ENCODE results near the gene SELENOO.

DNA sequence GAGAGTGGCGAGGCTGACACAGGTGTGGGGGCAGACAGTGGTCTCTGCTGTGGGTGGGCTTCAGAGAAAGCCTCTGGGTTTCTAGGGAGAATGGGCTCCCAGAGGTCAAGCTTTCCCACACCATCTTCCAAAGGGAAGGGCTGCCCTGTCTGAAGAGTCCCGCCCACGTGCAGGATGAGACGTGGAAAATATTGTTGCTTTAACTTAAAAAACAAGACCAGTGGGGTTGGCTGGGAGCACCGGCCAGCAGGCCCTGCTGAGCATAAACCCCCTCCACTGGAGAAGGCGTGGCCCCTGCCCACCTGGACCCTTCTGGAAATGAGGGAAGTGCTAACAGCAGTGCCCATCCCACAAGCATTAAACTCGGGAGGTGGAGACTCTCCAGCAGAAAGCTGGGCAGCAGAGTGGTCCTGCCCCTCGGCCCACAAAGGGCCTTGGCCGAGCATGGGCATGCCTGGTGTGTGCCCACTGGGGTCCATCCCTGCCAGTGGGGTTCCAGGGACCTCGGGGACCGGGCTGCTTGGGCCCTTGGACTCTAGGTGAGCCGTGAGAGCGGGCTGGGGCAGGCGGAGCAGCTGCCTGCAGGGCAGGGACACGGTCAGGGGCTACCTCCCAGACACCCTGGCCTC, 15.4 kb downstream of the SELENOO start:
- TF ChIP-seq, protein P1, sequence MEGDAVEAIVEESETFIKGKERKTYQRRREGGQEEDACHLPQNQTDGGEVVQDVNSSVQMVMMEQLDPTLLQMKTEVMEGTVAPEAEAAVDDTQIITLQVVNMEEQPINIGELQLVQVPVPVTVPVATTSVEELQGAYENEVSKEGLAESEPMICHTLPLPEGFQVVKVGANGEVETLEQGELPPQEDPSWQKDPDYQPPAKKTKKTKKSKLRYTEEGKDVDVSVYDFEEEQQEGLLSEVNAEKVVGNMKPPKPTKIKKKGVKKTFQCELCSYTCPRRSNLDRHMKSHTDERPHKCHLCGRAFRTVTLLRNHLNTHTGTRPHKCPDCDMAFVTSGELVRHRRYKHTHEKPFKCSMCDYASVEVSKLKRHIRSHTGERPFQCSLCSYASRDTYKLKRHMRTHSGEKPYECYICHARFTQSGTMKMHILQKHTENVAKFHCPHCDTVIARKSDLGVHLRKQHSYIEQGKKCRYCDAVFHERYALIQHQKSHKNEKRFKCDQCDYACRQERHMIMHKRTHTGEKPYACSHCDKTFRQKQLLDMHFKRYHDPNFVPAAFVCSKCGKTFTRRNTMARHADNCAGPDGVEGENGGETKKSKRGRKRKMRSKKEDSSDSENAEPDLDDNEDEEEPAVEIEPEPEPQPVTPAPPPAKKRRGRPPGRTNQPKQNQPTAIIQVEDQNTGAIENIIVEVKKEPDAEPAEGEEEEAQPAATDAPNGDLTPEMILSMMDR (conservative IDR thresholded peaks at IDR 0.05; ENCODE audit: low read depth, low read length), result no peak
- no peak for TF ChIP-seq EZH2 (IDR thresholded peaks at IDR 0.05; ENCODE audit: borderline replicate concordance, low read depth, low read length, poor library complexity, severe bottlenecking)

Measured in A673 (cell line).